ENCODE data around the gene EIF1AX.

DNA sequence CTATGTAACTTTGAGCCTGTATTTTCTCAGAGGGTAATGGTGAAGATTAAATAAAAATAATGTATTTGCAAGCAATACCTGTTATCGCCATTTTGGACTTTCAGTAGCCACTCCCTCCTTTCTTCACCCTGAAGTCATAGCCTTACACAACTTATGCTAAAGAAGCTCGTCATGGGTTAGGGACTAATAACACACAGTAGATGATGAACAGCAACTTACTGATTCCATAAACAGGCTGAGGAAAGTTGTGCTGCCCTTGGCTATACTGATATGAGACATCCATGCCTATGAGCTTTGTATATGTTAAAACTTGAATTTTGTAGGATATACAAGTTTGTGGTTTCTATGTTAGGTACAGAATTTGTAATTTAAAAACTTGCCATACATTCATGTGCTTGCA, 31.7 kb upstream of the EIF1AX start:
- TF ChIP-seq, protein P1, sequence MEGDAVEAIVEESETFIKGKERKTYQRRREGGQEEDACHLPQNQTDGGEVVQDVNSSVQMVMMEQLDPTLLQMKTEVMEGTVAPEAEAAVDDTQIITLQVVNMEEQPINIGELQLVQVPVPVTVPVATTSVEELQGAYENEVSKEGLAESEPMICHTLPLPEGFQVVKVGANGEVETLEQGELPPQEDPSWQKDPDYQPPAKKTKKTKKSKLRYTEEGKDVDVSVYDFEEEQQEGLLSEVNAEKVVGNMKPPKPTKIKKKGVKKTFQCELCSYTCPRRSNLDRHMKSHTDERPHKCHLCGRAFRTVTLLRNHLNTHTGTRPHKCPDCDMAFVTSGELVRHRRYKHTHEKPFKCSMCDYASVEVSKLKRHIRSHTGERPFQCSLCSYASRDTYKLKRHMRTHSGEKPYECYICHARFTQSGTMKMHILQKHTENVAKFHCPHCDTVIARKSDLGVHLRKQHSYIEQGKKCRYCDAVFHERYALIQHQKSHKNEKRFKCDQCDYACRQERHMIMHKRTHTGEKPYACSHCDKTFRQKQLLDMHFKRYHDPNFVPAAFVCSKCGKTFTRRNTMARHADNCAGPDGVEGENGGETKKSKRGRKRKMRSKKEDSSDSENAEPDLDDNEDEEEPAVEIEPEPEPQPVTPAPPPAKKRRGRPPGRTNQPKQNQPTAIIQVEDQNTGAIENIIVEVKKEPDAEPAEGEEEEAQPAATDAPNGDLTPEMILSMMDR (conservative IDR thresholded peaks at IDR 0.05 in 1 of 2, IDR thresholded peaks at IDR 0.05 in 1 of 2; ENCODE audit: extremely low read depth in 1 of 2, insufficient read depth in 1 of 2, low read depth in 1 of 2, low read length in 2 of 2) = no peak
- TF ChIP-seq EZH2 (IDR thresholded peaks at IDR 0.05; ENCODE audit: borderline replicate concordance, low read length) = no peak

Measured in mammary epithelial cell (primary cell).